CD4-positive, CD25-positive, alpha-beta regulatory T cell (primary cell): ENCODE measurements around the gene MLN. TPM values are rescaled to one million over a fixed set of nuclear protein-coding genes. Genes with fewer than 3 reads are reported as not detected.
A peak's percentile ranks its signal among the peaks of the same experiment; 100 is the strongest.
"Not testable (repeated sequence)": the region's sequence is repeated elsewhere in the genome, so short reads cannot be mapped to it uniquely, and the experiment has no call there.

Source experiments
- ATAC-seq, 2 donors: fragments of 150-1000 bp; cut with Tn5 transposase; one replicate each; pipeline ENCODE4 v1.10.0; 2021; ENCODE audit warnings: low read depth in 2 of 2, moderate number of reproducible peaks in 2 of 2, moderate library complexity in 1 of 2
- DNase-seq, 3 donors: peaks; one replicate each; pipeline versions ENCODE4 v3.0.0 to v3.0.0-alpha.2; 2012 to 2022; ENCODE audit warnings: mixed read lengths in 1 of 3
- H3K27ac ChIP-seq: one replicate; pipeline ENCODE4 v1.7.0; 2013; ENCODE audit warnings: mild to moderate bottlenecking, low read length; ENCODE audit not compliant: insufficient read depth, poor library complexity, severe bottlenecking
- H3K27me3 ChIP-seq: one replicate; pipeline ENCODE4 v1.7.0; 2013; ENCODE audit warnings: low read length; ENCODE audit not compliant: control insufficient read depth, insufficient read depth
- H3K36me3 ChIP-seq: one replicate; pipeline ENCODE4 v1.7.0; 2013; ENCODE audit warnings: mild to moderate bottlenecking, low read length, moderate library complexity; ENCODE audit not compliant: control insufficient read depth, insufficient read depth
- H3K4me1 ChIP-seq: 2 replicates; pipeline ENCODE4 v1.7.0; 2013; ENCODE audit warnings: mild to moderate bottlenecking, low read length; ENCODE audit not compliant: insufficient read depth, control insufficient read depth, poor library complexity, severe bottlenecking
- H3K4me3 ChIP-seq: one replicate; pipeline ENCODE4 v1.7.0; 2013; ENCODE audit warnings: low read depth, mild to moderate bottlenecking, low read length, moderate library complexity
- H3K9me3 ChIP-seq, 2 experiments: 1 replicate in 1 of 2; 2 replicates in 1 of 2; pipeline ENCODE4 v1.7.0; 2013; ENCODE audit warnings: low read length in 2 of 2, mild to moderate bottlenecking in 1 of 2, moderate library complexity in 1 of 2; ENCODE audit not compliant: control insufficient read depth in 2 of 2
- H3K27ac Mint-ChIP-seq, 3 donors: one replicate each; pipeline ENCODE4 v1.8.0; 2020 to 2022; ENCODE audit warnings: mild to moderate bottlenecking in 3 of 3, mixed read lengths in 3 of 3, moderate library complexity in 2 of 3
- H3K27me3 Mint-ChIP-seq: one replicate; pipeline ENCODE4 v1.8.0; 2022; ENCODE audit warnings: mild to moderate bottlenecking, mixed read lengths
- H3K36me3 Mint-ChIP-seq: one replicate; pipeline ENCODE4 v1.8.0; 2020; ENCODE audit warnings: mixed read lengths
- H3K4me1 Mint-ChIP-seq, 4 donors: one replicate each; pipeline ENCODE4 v1.8.0; 2020 to 2022; ENCODE audit warnings: mixed read lengths in 4 of 4, mild to moderate bottlenecking in 1 of 4
- H3K4me3 Mint-ChIP-seq, 4 donors: one replicate each; pipeline ENCODE4 v1.8.0; 2020 to 2022; ENCODE audit warnings: mild to moderate bottlenecking in 4 of 4, mixed read lengths in 4 of 4, moderate library complexity in 3 of 4
- H3K9me3 Mint-ChIP-seq, 7 donors: one replicate each; pipeline ENCODE4 v1.8.0; 2020 to 2022; ENCODE audit warnings: mixed read lengths in 7 of 7, mild to moderate bottlenecking in 3 of 7, moderate library complexity in 2 of 7
- polyA plus RNA-seq, 4 donors: library from polyadenylated mRNA; unstranded; fragments of 300-500 nt; fragmentation: Illumina TruSeq; gene quantifications; one replicate each; pipeline ENCODE4 v1.2.3, GENCODE V29; 2021
- total RNA-seq: library from RNA; stranded (reverse); gene quantifications from one replicate; pipeline ENCODE4 v1.2.3, GENCODE V29; 2022

Gene MLN
- total and polyA plus RNA-seq, 5 donors from 2014 or later = not detected

- H3K27ac ChIP-seq = no peak overlapping the region
Observed at GRCh38 chr6:33839399-33840047, 35.7 kb upstream of the MLN start.

GRCh38 chr6:33838983-33839382, 35.2 kb upstream of the MLN start:
- Mint-ChIP-seq H3K4me1 (peaks cover 0 to 15% (median 7%) of the 10 kb centered on the region in 4 donors), H3K4me3 (no peak overlapping the region), H3K9me3 (peaks cover 0 to 1% (median 0%) of the 10 kb centered on the region in 7 donors), H3K36me3 (no peaks in the 10 kb centered on the region), H3K27me3 (peaks cover 6% of the 10 kb centered on the region), H3K27ac (peak overlapping the region in 1 of 3 donors; percentile 64)
- ATAC-seq = no peak
- no peaks in the 10 kb centered on the region for H3K9me3 ChIP-seq
- no peaks in the 10 kb centered on the region for H3K36me3 ChIP-seq
- no peak overlapping the region for H3K27ac ChIP-seq
- no peak overlapping the region for H3K4me3 ChIP-seq
- no peaks in the 10 kb centered on the region for H3K27me3 ChIP-seq
- DNase-seq = no peak
- H3K4me1 ChIP-seq = peaks cover 10% of the 10 kb centered on the region

More at GRCh38 chr6:33839399-33840047, 35.7 kb upstream of the MLN start:
- Histone ChIP-seq H3K4me3 (no peak overlapping the region), H3K4me1 (peaks cover 10% of the 10 kb centered on the region), H3K36me3 (no peaks in the 10 kb centered on the region), H3K9me3 (no peaks in the 10 kb centered on the region), H3K27me3 (no peaks in the 10 kb centered on the region)
- DNase-seq = no peak
- no peaks in the 10 kb centered on the region for H3K36me3 Mint-ChIP-seq
- no peak overlapping the region for H3K4me3 Mint-ChIP-seq
- H3K9me3 Mint-ChIP-seq = peaks cover 0 to 1% (median 0%) of the 10 kb centered on the region in 7 donors
- no peak for ATAC-seq
- H3K27me3 Mint-ChIP-seq = peaks cover 6% of the 10 kb centered on the region
- H3K27ac Mint-ChIP-seq = peak overlapping the region in 2 of 3 donors; percentile 64 to 72
- H3K4me1 Mint-ChIP-seq = peaks cover 0 to 15% (median 7%) of the 10 kb centered on the region in 4 donors

GRCh38 chr6:33837971-33838665, 34.3 kb upstream of the MLN start:
- no peak for DNase-seq
- Mint-ChIP-seq H3K36me3 (no peaks in the 10 kb centered on the region), H3K4me1 (peaks cover 0 to 15% (median 7%) of the 10 kb centered on the region in 4 donors), H3K9me3 (peaks cover 0 to 2% (median 0%) of the 10 kb centered on the region in 7 donors), H3K27me3 (peaks cover 6% of the 10 kb centered on the region), H3K4me3 (no peak overlapping the region), H3K27ac (no peak overlapping the region)
- H3K36me3 ChIP-seq = no peaks in the 10 kb centered on the region
- no peak overlapping the region for H3K27ac ChIP-seq
- H3K9me3 ChIP-seq = no peaks in the 10 kb centered on the region
- no peak overlapping the region for H3K4me3 ChIP-seq
- no peaks in the 10 kb centered on the region for H3K27me3 ChIP-seq
- peaks cover 10% of the 10 kb centered on the region for H3K4me1 ChIP-seq
- no peak for ATAC-seq

- Histone ChIP-seq H3K4me3 (no peak overlapping the region), H3K27ac (no peak overlapping the region), H3K9me3 (no peaks in the 10 kb centered on the region), H3K27me3 (no peaks in the 10 kb centered on the region), H3K36me3 (no peaks in the 10 kb centered on the region), H3K4me1 (peaks cover 10% of the 10 kb centered on the region)
- no peak for DNase-seq
- Mint-ChIP-seq H3K27ac (no peak overlapping the region), H3K9me3 (peaks cover 0 to 2% (median 0%) of the 10 kb centered on the region in 7 donors), H3K4me1 (peaks cover 0 to 15% (median 7%) of the 10 kb centered on the region in 4 donors), H3K36me3 (no peaks in the 10 kb centered on the region), H3K4me3 (no peak overlapping the region), H3K27me3 (peaks cover 6% of the 10 kb centered on the region)
- no peak for ATAC-seq
Observed at GRCh38 chr6:33836806-33837469, 33.1 kb upstream of the MLN start.

- Mint-ChIP-seq H3K4me3 (no peak overlapping the region), H3K36me3 (no peaks in the 10 kb centered on the region), H3K9me3 (peaks cover 0 to 2% (median 0%) of the 10 kb centered on the region in 7 donors), H3K4me1 (peaks cover 0 to 2% (median under 1%) of the 10 kb centered on the region in 4 donors), H3K27ac (no peak overlapping the region), H3K27me3 (peaks cover 12% of the 10 kb centered on the region)
- Histone ChIP-seq H3K4me3 (no peak overlapping the region), H3K27me3 (no peaks in the 10 kb centered on the region), H3K27ac (no peak overlapping the region), H3K4me1 (peaks cover 3% of the 10 kb centered on the region), H3K36me3 (no peaks in the 10 kb centered on the region), H3K9me3 (no peaks in the 10 kb centered on the region)
- no peak for DNase-seq
- no peak for ATAC-seq
Observed at GRCh38 chr6:33834401-33835392, 30.9 kb upstream of the MLN start.

- ATAC-seq = no peak
Observed at GRCh38 chr6:33833599-33833998, 29.8 kb upstream of the MLN start.

GRCh38 chr6:33832831-33833230, 29.0 kb upstream of the MLN start:
- H3K9me3 ChIP-seq, H3K36me3 ChIP-seq, H3K27ac Mint-ChIP-seq, H3K36me3 Mint-ChIP-seq, ATAC-seq, H3K9me3 Mint-ChIP-seq, H3K27me3 ChIP-seq, H3K27ac ChIP-seq, H3K4me3 ChIP-seq, H3K4me3 Mint-ChIP-seq, H3K4me1 ChIP-seq, H3K4me1 Mint-ChIP-seq, DNase-seq: not testable (repeated sequence)
- peaks cover 18% of the 10 kb centered on the region for H3K27me3 Mint-ChIP-seq

More at GRCh38 chr6:33833599-33833998, 29.8 kb upstream of the MLN start:
- no peak for DNase-seq
- no peak overlapping the region for H3K27ac ChIP-seq
- H3K36me3 Mint-ChIP-seq = no peaks in the 10 kb centered on the region
- H3K4me1 Mint-ChIP-seq = no peaks in the 10 kb centered on the region
- peaks cover 12% of the 10 kb centered on the region for H3K27me3 Mint-ChIP-seq
- H3K36me3 ChIP-seq = no peaks in the 10 kb centered on the region
- H3K4me1 ChIP-seq = no peaks in the 10 kb centered on the region
- H3K27ac Mint-ChIP-seq = no peak overlapping the region
- H3K9me3 Mint-ChIP-seq = peaks cover 0 to 2% (median 0%) of the 10 kb centered on the region in 7 donors
- H3K9me3 ChIP-seq = no peaks in the 10 kb centered on the region
- H3K4me3 Mint-ChIP-seq = no peak overlapping the region
- H3K27me3 ChIP-seq = no peaks in the 10 kb centered on the region
- no peak overlapping the region for H3K4me3 ChIP-seq
